ENCODE data around the gene PLA2G2D.

PLA2G2D gene

GRCh38 chr1:20086800-20087199 is 32.5 kb downstream of the PLA2G2D start:
- no peak for DNase-seq (ENCODE audit: low read depth)

GRCh38 chr1:20083178-20083944 is 36.0 kb downstream of the PLA2G2D start:
- DNase-seq (ENCODE audit: low read depth) = no peak

GRCh38 chr1:20082772-20083171 is 36.6 kb downstream of the PLA2G2D start:
- DNase-seq (ENCODE audit: low read depth) = no peak

- no peak for DNase-seq (ENCODE audit: low read depth)
Measured at GRCh38 chr1:20081353-20081810, 38.0 kb downstream of the PLA2G2D start.

GRCh38 chr1:20080441-20081352 is 38.6 kb downstream of the PLA2G2D start:
- no peak for DNase-seq (ENCODE audit: low read depth)

DNA sequence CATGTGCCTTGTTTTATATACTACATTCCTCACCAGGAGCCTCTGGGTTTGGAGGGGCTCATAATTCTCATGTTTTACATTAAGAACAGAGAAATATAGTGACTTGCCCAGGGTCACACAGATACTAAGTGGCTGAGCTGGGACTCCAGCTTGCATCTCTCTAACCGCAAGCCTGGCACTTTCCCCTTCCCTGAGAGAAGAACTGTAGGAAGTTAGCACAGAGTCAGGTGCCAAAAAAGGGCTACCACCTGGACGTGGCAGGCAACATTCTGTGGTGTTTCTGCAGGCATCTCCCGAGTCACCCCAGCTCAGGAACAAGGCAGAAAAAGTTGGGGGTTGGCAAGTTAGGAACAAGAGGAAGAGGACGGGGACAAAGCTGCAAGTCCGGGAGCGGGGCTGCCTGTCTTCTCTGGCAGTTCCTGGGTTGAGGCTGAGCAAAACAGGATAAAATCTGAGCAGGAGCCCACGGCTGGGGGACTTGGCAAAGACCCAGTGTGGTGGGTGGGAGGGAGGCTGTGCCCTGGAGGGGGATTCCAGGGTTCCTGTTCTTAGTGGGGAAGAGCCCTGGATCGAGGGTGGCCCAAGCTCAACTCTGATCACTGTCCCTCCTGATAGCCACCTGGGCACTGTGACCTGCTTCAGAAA is 39.6 kb downstream of the PLA2G2D start:
- no peak for DNase-seq (ENCODE audit: low read depth)

DNA sequence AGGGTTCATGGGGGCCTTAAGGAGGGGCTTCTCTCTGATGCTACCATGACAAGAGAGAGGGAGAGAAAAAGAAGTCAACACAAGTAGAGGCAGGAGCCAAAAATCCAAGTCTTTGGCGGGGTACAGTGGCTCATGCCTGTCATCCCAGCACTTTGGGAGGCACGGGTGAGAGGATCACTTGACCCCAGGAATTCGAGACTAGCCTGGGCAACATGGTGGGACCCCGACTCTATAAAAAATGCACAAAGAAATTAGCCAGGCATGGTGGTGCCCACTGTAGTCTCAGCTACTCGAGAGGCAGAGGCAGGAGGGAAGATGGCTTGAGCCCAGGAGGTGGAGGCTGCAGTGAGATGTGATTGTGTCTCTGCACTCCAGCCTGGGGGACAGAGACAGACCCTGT is 40.6 kb downstream of the PLA2G2D start:
- no peak for DNase-seq (ENCODE audit: low read depth)

- no peak for DNase-seq (ENCODE audit: low read depth)
Measured at GRCh38 chr1:20078171-20078651, 41.1 kb downstream of the PLA2G2D start.

DNA sequence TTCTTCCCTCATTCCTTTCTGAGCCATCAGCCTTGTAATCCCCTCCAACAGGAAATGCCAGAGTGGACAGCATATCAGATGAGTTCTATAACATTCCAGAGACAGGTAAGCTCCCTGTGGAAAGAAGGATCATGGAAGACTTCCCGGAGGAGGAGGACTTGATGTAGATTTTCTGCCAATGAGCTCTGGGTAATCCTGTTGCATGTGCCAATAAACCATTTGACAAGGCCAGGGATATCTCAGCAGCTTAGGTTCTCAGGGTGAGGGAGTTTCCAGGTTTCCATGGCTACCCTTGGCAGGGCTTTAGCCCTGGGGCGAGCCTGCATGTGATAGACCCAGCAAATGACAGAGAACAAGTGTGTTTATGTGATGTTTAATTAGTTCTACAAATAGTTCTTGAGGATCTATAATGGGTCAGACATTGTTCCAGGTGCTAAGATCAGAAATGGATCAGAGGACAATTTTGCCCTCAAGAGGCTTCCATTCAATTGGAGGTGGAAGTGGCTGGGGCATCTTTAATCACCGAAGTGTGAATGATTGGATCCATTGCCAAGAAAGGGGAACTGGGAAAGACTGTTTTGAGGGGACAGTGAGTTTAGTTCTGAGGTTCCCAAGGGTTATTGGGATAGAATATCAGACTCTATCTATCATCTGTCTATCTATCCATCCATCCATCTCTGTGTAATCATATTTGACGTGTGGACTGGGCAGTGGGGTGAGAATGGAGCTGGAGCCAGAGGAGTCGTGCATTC is 42.5 kb downstream of the PLA2G2D start:
- no peak for DNase-seq (ENCODE audit: low read depth)

DNA sequence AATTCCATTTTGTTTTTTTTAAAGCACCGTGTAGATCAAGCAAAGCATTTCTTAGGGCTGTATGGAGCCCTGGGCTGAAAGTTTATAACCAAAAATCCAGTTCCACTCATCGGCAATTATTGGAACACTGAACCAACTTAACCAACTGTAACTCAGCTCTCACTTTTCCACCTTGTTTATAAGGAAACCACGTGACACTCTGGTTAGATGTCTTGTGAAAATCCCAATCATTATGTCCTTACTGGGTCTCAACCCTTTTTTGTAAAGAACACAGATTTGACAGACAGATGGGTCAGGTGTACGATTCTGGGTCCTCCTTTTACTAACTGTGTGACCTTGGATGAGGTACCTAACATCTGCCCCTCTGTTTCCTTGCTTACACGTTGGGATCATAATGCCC is 43.1 kb downstream of the PLA2G2D start:
- no peak for DNase-seq (ENCODE audit: low read depth)

GRCh38 chr1:20075345-20075744 is 44.0 kb downstream of the PLA2G2D start:
- DNase-seq (ENCODE audit: low read depth) = no peak

DNA sequence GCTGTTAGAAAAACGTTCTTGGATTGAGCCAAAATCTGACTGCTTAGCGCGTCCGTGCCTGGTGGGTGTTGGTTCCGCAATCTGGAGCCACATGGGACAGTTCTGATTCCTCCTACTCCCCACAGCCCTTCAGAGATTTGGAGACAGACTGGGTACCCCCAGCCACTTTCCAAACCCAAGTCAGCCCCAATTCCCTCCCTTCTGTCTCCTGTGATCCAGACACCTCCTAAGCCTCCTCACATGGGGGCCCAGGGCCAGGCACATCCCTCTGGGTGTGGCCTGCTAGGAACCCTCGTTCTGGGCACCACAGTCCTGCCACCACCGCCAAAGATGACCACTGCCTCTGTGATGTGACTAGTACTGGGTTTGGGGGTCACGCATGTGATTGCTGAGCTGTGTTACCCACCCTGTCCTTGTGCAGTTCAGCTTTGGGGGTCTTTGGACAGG is 44.6 kb downstream of the PLA2G2D start:
- DNase-seq (ENCODE audit: low read depth) = no peak

GRCh38 chr1:20074055-20074724 is 45.1 kb downstream of the PLA2G2D start:
- no peak for DNase-seq (ENCODE audit: low read depth)

GRCh38 chr1:20073256-20073655 is 46.1 kb downstream of the PLA2G2D start:
- DNase-seq (ENCODE audit: low read depth) = no peak

DNA sequence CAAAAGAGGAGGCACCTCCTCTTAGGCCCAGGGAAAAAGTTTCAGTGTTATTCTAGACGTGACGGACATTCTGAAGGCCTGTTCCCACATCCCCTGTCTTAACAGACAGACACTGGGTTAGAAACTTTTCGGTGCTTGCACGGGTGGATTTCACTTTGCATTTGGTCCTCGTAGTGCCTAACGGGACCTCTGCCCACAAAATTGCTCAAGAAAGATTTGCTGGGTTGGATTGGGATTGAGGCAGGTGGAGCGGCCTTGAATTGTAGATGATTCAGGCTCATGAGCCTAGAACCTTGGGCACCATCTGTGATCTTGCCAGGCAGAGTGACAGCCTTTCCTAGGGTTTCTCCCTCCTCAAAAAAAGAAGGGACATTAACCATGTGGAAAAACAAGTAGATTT is 46.6 kb downstream of the PLA2G2D start:
- no peak for DNase-seq (ENCODE audit: low read depth)

GRCh38 chr1:20071416-20071815 is 47.9 kb downstream of the PLA2G2D start:
- no peak for DNase-seq (ENCODE audit: low read depth)

DNA sequence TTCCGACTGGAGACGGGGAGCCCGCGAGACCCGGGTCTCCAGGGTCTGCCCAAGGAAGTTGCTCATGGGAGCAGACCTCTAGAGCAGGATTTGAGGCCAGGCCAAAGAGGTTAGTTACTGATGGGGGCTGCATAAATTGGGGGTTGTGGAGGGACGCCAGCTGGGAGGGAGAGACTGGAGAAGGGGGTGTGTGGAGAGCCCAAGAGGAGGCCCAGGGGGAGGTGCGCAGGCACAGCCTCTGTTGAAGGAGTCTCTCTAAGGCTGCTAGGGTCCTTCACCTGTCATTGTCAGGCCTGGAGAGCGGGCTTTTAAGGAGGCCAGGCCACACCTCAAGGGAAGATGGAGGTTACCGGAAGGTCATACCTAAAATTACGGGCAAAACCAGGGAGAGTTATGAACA is 49.0 kb downstream of the PLA2G2D start:
- no peak for DNase-seq (ENCODE audit: low read depth)

DNA sequence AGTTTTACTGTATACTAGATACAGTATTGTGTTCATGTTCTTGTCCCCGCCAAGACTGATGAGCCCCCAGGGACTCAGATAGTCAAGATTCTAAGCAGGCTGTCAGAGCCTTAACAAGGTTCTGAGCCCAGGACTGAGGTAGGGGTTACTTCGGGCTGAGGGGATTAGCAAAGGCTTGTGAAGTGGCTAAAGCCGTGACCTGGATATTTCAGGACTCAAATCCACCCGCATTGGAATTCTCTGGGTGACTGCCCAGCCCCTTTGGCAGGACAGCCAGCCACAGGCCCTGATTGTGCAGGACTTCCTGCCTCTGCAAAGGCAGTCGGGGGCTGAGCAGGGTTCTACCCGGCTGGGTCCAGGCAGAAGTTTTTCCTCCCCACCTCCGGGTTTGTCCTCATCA is 49.5 kb downstream of the PLA2G2D start, which contains the start of gene PLA2G5:
Gene PLA2G5 (plus strand): TSS at position 321 of the 400 bp plus-strand sequence. CDS start 14,637 bp downstream, outside the sequence.
- no peak for DNase-seq (ENCODE audit: low read depth)

DNA sequence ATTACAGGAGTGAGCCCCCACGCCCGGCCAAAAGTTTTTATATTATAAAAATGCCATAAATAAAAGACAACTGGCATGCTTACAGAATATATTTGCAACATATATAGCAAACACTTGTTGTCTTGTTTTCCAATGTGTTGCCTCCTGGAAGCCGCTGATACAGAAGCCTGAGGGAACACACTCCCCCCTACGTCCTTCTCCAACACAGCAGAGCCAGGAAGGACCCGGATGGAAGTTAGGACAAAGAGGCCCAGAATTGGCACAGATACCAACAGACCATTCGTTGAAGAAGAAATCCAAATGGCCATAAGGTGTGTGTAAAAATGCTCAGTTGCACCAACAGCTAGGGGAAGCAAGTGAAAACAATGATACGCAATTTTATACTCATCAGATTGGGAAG is 50.6 kb downstream of the PLA2G2D start:
- DNase-seq (ENCODE audit: low read depth) = no peak

DNA sequence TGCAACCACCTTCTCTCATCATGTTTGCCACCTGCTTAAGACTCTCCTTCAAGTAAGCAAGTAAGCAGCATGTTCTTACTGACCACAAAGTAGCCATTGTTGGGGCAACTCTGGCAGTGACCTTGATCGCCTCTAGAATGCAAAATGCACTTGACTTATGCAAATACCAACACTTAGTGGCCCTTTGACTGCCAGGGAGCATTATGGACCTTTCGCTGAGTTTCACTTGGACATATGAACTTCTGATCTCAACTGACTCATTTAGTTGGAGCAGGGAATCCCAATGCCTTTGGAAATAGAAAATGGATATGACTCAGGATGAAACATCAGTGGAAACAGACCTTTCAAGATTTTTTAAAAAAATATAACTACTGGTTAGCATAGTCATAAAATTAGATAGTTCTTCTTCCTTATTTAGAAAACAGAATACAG is 55.5 kb downstream of the PLA2G2D start:
- DNase-seq (ENCODE audit: low read depth) = no peak

Measured in stimulated activated CD8-positive, alpha-beta memory T cell treated with anti-CD3 and anti-CD28 coated beads, Interleukin-7, amount 100 ng/mL, for 24 hours (primary cell).